Stomach smooth muscle (tissue), 2 donors: Measurements from ENCODE around the gene DMAC1.

ENCODE experiments used
- H3K27ac ChIP-seq: one replicate; pipeline ENCODE4 v1.7.0; 2013; ENCODE audit warnings: mild to moderate bottlenecking, low read length, inconsistent platforms
- H3K27me3 ChIP-seq, 2 donors: one replicate each; pipeline ENCODE4 v1.7.0; 2013; ENCODE audit warnings: low read length in 2 of 2; ENCODE audit not compliant: insufficient read depth in 2 of 2, control insufficient read depth in 1 of 2
- H3K36me3 ChIP-seq, 2 donors: one replicate each; pipeline ENCODE4 v1.7.0; 2013; ENCODE audit warnings: low read length in 2 of 2; ENCODE audit not compliant: control insufficient read depth in 2 of 2, insufficient read depth in 2 of 2
- H3K4me1 ChIP-seq: one replicate; pipeline ENCODE4 v1.7.0; 2013; ENCODE audit warnings: low read length; ENCODE audit not compliant: control insufficient read depth, insufficient read depth
- H3K4me3 ChIP-seq, 2 donors: one replicate each; pipeline ENCODE4 v1.7.0; 2013; ENCODE audit warnings: low read length in 2 of 2
- H3K9ac ChIP-seq, 2 donors: one replicate each; pipeline ENCODE4 v1.7.0; 2013; ENCODE audit warnings: low read length in 2 of 2, mild to moderate bottlenecking in 1 of 2
- H3K9me3 ChIP-seq, 2 donors: one replicate each; pipeline ENCODE4 v1.7.0; 2013; ENCODE audit warnings: low read length in 2 of 2; ENCODE audit not compliant: control insufficient read depth in 2 of 2
- donor health status: healthy.
- donor health status: Pancreatic carcinoma.

Gene DMAC1

DNA sequence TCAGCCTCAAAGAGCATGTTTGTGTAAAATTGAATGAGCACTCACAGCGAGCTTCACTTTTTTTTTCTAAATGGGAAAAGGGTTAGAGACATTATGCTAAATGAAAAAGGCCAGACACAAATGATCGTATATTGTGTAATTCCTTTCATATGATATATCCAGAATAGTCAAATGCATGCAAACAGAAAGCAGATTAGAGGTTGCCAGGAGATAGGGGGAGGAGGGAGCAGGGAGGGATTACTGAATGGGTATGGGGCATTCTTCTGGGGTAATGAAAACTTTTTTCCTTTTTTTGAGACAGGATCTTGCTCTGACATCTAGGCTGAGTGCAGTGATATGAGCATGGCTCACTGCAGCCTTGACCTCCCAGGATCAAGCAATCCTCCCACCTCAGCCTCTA lies 47.1 kb downstream of the DMAC1 start:
- Histone ChIP-seq H3K4me1 (no peaks in the 10 kb centered on the region), H3K36me3 (no peaks in the 10 kb centered on the region), H3K4me3 (no peak overlapping the region), H3K27me3 (no peaks in the 10 kb centered on the region), H3K27ac (no peak overlapping the region), H3K9ac (no peak overlapping the region), H3K9me3 (no peaks in the 10 kb centered on the region)
